Measurements from ENCODE around the gene KRT35.

KRT35 gene

DNA sequence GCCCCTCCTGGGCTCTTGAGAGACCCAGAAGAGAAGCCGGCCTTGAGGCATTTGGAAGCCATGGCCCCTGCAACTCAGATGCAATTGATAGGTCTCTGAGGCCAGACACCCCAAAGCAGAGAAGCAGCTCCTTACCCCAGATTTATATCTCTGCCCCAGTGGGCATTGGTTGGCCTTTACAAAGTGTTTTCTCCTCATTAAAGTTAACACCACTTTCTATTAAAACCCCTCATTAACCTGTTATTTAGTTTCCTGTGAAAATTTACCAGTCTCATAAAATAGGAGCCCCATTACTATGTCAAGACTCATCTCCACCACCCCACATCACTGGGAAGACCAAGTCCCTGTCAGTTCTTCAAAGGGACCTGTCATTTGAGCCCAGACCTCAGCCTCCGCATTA is at the start of gene KRT35:
TSS of gene KRT35 (minus strand) at position 116 of the 400 bp plus-strand sequence. CDS start at position 62, 54 bp downstream.
- DNase-seq: no peak

DNA sequence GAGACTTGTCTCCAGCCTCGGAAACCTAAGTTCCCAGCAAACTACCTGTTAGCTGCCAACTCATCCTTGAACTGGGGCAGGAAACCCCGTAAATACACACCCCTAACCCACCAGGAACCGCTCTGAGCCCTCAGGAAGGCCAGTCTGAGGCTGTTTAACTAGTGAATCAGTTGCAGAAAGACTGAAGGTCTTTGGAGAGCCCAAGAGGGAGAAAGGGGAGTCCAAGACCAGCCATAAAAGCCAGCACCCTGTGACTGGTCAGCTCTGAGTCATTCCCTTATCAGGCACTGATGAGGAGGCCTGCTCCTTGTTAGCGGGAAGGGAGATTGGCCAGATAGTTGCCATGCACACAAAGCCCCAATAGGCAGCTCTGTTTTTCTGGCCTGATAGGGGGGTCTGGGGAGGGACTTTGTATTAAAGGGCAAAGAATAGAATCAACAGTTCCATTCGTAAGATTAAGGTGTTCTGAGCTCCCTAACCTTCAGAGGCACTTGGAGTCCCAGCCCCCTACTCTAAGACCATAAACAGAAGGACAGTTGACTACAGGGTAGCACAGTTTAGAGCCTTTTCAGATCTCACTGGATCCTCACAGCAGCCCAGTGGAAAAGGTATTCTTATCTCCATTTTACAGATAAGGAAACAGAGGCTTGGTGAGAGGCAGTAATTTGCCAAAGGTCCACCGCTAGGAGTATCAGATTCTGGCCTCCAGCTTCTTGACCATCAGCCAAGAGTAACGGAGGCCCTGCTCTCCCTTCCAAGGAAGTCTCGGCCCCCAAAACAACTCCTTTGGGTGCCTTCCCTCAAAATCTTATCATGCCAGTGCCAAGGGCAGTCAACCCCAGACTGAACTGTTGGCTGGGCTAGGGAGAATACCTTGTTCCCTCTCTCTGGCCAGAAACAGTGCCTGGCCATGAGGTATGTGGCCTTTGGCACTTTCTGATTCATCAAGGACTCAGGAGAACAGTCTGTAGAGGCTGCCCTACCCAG is 49.4 kb upstream of the KRT35 start:
- DNase-seq: no peak

DNA sequence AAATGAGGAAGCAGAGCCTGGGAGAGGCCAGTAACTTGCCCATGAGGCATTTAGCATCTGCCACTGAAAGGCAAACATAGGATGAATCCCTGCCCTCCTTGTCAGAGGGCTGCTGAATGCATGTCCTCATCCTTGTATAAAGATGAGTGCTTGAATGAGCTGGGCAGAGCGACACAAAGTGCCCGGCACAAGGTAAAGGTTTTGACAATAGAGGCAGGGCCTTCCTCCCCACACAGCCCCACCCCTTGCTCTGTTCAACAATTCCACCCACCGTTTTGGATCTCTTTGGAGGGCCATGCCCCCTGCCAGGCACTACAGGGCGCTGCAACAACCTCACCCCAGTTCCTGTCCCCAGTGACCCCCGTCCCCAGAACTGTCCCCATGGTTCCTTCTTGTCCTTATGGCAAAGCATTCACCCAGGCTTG is 48.6 kb upstream of the KRT35 start:
- DNase-seq: no peak

DNA sequence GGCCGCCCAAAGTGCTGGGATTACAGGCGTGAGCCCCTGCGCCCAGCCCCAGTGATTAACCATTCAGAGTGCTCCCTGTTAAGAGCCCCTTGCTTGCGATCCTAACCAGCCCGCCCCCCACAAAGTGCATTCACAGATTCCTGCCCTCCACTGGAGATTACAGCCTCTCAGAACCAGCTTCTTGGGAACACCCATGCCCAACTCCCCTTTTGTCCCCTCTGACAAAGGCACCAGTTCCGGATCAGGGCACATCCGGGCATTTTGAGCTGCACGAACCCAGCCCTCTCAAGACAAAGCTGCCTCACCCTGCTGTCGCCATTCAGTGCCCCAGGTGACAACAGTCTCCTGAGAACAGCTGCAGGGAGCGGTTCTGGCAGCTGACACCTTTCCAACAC is 48.0 kb upstream of the KRT35 start:
- no peak for DNase-seq

DNA sequence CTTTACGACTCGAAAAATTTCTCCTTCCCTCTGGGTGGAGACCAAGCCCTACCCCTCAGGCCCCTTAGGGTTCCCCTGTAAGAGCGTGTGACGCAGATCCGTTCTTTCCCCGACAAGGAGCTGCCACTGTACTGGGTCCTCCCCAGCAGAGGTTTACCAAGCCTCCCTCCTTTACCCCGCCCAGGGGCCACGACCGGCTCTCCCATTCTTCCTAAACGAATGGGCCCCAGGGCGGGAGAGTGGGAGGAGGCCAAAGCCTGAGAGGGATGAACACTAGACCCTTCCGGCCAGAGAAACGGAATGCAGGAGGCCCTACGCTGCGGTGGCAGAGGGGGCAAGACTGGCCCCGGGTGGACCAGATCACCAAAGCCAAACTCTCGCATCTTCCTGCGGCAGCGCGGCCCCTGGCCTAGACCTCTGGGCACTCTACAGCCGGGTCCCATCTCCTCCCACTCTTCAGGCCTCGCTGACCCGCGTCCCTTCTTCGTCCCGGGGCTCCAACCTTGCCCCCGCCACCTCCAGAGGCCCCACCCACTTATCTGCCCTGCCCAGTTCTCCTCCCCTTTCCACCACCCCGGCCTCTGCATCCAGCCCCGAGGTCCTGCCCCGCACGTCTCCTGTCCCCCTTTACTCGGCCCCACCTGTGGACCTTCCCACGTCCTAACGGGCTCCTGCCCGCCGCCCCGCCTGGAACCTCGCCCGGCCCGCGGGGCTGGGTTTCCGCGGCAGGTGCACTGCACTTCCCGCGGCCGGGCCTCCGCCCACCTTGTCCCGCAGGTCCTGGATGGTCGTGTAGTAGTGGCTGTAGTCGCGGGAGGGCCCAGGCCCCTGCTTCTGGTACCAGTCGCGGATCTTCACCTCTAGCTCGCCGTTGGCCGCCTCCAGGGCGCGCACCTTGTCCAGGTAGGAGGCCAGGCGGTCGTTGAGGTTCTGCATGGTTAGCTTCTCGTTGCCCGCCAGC is 46.4 kb upstream of the KRT35 start:
- no peak for DNase-seq

DNA sequence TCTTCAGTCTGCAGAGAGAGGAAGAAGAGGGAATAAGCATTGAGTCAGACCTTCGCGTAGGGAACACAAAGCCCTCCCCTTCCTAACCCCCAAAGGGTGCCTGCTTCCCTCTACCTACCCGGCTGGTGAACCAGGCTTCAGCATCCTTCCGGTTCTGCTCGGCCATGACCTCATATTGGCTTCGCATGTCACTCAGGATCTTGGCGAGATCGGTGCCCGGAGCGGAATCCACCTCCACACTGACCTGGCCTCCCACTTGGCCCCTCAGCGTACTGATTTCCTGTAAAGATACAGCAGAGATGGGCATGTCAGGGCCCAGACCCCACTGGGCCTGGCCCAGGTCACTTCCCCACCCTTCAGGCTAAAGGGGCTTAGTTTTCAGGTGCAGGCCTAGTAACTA is 43.3 kb upstream of the KRT35 start:
- DNase-seq: no peak

DNA sequence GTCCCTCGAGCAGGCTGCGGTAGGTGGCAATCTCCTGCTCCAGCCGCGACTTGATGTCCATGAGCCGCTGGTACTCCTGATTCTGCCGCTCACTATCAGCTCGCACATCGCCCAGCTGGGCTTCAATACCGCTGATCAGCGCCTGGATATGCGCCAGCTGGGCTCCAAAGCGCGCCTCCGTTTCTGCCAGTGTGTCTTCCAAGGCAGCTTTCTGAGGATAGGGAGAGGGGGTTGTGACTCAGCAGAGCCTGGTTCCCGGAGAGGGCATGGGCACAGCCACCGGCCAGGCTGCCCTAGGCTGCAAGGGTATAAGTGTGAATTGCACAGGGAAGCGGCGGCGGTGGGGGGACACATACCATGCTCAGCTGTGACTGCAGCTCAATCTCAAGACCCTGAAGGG is 42.8 kb upstream of the KRT35 start:
- no peak for DNase-seq

DNA sequence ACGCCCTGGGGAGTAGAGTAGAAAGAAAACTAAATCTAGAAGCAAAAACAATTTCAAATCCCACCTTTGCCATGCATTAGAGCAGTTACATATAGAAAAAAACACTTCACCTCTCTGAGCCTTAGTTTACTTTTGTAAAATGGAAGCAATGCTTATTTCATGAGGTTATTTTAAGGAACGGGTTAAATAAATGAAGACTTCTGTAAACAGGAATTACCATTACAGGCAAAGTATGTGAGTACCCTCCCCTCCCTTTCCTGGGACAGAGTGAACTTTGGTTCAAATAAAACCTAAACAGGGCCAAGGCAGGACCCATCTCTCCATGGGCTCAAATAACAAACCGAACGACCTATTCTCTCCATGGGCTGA is 42.3 kb upstream of the KRT35 start:
- no peak for DNase-seq

DNA sequence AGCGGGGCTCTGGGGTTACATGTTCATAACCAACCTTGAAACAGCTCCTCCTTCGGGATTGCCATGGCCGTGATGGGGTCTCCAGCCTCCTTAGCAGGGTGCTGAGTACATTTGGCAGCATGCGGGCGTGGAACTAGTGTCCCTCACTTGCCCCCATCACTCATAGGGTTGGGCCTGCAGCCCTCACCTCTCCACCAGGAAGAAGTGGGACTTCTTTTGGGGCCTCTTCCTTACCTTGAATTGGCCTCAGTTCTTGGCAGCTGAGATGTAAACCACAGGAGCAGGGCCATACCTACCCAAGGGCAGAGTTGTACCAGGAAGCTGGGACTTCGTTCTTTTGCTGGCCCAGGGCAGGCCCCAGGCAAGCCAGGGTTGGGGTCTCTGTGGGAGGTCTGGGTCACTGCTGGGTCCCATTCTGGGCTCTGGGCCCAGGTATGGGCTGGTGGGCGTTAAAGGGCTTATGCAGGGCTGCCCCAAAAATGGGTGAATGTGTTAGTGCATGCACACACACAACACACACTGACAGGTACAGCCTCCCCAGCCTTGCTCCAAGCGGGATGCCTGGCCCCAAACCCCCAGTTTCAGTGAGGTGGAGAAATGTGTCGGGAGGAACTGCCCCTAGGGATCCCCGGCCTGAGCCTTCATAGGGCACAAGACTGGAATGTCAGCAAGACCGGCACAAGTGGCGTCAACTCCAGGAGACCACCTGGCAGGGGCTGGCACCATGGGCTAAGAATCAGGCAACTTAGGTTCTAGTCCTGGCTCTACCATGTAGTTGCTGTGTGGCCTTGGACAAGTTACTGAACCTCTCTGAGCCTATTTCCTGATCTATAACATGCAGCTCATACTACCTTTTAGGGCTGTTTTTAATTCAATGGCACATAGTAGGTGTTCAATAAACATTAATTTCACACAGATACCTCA is 41.6 kb upstream of the KRT35 start:
- DNase-seq: no peak

DNA sequence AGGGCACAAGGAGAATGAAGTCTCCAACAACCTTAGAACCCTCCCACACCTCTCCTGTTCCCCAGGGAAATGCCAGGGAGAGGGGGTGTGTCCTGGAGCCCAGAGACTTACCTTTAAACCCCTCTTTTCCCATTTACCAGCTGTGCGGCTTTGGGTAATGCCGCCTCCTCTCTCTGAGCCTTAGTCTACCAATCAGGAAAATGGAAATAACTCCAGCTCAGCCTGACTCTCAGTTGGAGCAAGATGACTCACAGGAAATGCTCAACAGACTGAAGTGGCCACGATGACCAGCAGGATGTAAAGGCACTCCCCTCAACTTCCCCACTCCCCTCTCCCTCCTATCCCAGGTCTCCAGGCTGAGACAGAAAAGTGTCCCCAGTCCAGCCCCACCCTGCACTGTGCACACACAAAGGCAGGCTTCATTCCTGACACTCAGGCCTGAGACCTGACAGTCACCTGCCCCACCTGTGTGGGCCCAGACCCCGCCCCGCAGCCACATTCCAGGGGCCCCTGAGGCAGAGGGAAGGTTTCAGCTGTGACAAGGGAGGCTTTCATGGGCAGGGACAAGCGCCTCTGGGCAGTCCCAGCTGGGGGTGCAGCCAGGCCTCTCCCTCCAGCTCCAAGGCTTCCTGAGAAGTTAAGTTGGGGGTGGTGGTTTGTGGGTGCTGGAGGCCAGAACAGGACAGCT is 40.8 kb upstream of the KRT35 start:
- DNase-seq: no peak

DNA sequence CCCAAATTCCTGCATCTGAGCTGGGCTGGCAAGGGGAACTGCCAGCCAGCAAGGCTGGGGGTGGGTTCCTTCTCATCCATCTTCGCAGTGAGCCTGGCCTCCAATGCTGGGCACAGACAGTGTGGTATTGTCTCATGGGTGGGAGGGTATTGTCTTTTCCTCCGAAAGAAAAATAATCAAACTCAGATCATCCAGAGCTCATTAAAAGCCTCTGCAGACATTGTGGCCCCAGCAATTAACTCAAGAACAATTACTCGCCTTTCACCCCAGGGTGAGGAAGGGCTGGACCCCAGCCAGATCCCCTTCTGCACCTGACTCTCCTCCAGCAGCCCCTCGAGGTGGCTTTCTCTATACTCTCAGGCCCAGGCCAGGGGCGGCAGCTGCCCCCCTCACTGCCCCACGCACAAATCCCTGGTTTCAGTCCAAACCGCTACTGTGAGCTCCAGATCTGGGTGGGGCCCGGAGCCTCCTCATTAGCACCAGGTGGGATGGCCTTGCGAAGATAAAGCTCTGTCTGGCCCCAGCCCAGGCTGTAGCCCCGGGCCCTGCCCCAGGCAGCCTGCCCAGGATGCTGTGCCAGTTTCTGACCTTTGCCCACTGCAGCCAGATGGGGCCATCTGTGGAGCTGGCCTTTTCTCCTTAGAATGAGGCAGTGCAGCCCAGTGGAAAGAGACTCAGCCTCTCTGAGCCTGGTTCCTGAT is 40.0 kb upstream of the KRT35 start:
- DNase-seq: no peak

DNA sequence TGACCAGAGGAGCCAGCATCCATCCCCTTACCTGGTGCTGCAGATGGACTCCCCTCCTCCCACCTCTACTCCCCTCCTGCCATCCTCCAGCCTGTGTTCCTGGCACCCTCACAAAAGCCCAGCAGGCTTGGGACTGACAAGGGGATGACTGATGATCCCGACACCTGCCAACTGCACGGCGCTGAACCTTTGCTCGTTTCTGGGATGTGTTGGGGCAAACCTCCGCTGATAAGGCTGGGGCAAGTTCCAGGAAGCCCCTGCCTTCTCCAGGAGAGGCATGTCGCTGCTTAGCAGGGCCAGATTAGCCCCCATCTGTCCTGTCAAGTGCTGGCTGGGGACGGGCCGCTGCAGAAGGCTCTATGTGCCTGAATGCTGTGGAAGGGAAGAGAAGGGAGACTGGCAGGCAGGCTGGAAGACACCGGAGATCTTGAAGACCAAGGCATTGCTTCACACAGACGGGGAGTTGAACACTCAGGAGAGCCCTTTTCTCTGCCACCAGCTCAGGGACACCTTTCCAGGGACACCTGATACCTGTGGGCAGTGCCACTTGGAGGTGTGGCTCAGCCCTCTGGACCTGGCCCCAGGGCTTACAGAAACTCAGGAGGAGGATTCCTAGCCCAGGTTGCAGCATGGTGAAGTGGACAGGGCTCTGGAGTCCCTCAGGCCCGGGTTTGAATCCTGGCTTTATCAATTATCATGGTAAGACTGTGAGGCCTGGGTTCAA is 38.7 kb upstream of the KRT35 start:
- DNase-seq: no peak

DNA sequence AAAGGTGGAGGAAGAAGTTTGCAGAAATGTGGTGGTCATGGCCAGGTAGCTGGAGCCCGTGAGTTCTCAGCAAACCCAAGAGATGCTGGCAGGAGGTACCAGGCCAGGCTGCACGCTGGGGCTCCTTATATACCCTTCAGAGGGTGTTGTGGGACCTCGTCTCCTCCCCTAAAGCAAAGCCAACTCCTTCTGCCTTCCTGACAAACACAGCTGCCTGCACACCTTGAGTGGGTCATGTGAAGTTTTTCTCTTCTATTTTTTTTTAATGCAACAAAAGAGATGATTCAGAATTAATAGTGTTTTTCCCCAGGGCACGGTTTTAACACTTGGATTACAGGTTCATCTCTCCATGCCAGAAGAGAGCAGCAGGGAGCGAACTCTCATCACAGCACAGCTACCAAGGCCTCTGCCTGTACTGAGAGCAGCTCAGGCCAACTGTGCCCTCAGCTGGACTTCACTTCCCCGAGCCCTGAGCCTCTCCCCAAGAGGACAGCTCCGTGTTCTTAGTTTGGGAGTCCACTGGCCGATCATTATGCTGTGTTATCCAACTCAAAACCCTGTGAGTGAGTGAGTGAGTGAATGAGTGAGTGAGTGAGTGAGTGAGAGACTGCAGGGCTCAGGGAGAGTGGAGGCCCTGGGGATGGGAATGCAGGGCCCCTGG is 38.0 kb upstream of the KRT35 start, which contains the start of gene KRT15:
TSS of gene KRT15 (minus strand) at position 102 of the 661 bp plus-strand sequence. CDS start at position 39, 63 bp downstream.
- no peak for DNase-seq

DNA sequence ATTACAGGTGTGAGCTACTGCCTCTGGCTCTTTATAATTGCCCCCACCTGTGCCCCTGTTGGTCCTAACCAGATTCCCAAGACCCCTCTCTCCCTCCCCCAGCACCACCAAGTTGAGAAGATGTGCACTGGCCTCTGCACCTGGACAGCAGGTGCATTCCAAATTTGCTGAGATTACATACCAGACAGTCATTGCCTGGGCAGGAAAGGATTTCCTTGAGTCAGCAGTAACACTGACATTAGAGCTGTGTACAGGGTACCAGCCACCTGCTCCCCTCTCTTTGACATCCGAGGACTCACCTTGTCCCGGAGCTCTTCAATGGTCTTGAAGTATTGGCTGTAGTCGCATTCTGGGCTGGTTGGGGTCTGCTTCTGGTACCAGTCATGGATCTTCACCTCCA is 37.1 kb upstream of the KRT35 start:
- DNase-seq: no peak

DNA sequence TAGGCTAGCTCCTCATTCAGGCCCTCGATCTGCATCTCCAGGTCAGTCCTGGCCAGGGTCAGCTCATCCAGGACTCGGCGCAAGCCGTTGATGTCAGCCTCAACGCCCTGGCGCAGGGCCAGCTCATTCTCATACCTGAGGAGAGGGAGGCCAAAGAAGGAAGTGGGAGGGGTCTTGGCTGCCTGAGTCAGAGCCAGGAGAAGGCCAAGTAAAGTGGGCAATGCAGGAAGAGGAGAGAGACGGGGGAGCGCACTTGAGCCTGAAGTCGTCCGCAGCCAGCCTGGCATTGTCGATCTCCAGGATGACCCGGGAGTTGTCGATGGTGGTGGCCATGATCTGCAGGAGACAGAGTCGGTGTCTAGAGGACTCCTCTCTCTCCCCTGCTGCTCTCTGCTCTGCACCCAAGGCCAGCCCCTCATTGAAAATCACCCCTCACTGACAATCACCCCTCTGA is 35.9 kb upstream of the KRT35 start:
- no peak for DNase-seq

DNA sequence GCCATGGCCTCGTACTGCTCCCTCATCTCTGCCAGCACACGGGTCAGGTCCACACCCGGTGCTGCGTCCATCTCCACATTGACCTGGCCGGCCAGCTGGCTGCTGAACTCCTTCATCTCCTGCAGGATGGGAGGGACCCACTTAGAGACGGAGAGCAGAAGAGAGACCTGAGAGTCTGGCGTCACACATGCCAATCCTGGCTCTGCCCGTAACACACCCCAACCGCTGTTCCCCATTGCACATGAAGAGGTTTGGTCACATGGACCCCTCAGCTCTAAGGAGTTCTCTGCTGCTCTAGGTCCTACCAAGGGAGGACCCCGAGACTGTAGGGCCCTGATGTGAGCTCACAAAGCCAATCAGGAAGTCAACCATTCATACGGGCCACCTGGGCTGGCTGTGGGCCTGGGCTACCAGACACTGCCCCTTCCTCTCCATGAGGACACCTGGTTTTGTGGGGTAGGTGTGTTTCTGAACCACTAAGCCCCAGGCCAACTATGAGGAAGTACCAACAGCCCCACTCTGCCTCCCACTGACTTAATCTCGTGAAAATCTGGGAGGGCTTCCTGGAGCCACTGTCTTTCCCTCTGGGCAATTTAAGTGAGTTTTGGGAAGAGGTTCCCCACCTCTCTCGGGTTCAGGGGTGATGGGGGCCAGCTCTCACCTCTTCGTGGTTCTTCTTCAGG is 35.3 kb upstream of the KRT35 start:
- DNase-seq: no peak

DNA sequence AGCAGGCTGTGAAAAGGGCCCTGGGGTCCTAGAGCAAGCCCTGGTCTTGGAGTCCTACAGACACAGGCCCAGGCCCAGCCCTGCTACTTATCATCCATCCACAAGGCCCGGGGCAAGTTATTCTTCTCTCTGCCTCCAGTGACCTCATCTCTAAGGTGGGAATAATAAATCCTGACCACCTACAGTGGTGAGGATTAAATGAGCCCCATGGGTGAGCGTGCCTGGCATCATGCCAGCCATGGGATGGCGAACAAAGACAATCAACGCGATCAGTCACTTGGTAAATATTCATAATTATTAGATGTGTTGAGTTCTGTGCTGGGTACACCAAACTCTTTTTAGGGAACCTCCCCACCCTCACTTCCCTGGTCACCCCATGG is 32.2 kb upstream of the KRT35 start:
- no peak for DNase-seq

DNA sequence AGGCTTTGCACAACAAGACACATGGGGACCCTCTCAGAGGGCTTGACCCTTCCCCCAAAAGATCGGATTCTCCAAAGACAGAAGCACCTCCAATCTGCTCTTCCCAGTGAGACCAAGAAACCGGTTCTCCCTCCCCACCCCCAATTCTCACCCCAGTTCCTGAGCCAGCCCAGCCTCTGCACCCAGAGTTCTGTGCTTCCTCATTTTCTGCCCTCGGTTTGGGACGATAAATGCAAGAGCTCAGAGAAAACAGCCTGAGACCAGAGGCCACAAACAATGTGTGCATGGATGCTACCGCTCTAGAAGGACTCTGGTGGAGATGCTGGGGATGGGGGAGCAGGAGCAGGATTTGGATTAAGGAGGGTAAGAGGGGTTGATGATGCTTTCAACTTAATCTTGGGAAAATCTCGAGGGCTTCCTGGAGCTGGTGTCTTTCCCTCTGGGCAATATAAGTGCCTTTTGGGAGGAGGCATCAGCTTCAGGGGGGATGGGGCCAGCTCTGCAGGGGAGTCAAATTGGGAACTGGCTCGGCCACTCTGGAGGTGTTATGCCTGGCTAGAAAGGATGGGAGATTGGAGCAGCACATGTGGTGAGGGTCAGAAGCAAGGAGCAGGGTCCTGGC is 31.7 kb upstream of the KRT35 start:
- no peak for DNase-seq

DNA sequence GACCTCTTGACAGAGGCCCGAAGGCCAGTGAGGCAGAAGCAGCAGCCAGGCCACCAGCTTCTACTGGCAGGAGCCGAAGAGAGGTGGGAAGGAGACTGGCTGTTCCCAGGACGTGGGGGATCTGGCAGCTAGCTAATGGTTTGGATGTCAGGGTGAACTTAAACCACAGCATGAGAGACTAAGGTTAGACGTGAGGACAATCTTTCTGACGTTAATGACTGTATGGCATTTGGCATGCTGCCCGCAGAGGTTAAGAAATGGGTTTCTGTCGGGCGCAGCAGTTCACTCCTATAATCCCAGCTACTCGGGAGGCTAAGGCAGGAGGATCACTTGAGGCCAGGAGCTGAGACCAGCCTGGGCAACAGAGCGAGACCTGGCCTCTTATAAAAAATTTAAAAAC is 30.8 kb upstream of the KRT35 start:
- no peak for DNase-seq
